HCEC 1CT (cell line): ENCODE results near the gene NAP1L4.

ENCODE experiments used
- DNase-seq: peaks from one replicate; pipeline ENCODE4 v3.0.0-alpha.2; 2017

The NAP1L4 gene

DNA sequence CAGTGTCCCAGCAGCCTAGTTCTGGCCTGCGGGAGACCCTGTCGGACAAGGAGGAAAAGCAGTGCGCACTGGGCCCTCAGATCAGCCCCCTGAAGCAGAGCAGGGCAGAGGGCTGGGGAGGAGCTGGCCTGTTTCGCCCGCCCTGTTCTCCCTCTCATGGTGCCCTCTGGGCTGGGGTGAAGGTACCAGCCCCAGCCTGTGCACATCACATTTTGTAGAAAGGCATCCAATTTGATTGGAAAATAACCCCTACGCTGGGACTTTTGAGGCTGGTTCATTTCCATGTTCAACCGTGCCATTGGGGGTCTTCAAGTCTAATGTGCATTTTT is 832 bp upstream of the NAP1L4 start:
- DNase-seq: no peak

DNA sequence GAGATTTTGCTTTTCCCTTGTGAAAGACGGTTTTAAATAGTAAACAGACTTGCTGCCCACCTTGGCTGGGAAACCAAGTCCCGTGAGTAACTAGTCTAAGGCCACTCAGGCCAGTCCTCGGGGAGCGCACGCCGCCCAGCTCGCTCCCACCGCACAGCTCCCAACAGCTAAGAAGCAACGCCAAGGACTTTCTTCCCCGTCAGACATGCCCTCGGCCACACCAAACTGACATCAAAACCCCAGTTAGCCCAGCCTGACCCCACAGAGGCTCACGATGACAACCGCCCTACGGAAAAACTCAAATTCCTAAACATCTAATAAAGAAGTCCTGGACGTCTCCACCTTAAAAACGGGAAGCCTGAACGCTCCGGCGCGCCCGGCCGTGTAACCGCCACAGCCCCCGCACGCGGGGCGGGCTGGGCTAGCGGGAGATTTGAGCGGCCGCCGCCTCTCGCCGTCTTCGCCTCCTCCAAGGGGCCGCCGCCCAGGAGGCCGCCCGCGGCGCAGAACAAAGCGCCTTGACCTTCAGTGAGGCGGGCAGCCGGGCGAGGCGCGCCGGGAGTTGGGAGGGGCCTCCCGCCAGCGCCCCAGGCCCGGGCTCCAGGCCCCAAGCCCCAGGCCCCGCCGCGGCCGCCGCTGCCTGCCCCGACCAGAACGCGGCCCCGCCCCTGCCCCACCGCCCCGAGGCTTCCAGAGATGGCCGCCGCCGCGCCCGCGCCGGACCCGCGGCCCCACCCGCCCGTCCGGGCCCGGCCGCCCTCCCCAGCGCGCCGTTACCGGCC is 486 bp downstream of the NAP1L4 start:
- DNase-seq: peak; percentile 28

DNA sequence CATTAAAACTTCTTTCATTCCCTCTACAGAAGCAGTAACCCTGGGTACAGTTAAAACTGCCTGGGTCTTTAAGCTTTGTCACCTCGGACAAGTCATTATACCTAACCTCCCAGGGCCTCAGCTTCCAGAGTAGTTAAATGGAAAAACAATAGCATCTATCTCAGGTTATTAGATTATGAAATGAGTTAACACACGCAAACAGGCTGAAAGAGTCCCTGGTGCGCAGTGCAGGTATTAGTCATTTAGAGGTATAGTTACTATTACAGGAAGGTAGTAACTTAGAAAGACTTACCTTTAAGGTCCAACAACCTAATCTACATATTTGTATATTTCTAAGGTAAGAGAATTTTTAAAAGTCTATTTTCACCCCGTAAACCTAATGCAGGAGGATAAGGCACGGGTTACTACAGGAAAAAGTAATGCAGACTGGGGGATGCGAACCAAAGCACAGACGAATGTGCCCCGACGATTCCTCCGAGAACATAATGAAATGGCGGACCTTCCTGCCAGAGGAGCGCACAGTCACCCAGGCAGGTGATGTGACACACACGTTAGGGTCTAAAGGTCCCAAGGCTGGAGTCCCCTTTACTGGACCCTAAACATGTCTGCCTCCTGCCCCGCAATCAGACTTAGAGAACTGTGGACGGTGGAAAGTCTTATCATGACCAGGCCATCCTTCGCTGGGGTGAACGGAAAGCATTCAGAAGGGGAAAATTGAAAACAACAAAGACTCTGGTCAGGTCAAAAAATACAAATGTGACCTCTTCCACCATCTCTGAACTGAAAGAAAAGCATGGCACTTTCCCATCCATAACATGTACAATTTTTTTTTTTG is 1.3 kb downstream of the NAP1L4 start:
- no peak for DNase-seq

DNA sequence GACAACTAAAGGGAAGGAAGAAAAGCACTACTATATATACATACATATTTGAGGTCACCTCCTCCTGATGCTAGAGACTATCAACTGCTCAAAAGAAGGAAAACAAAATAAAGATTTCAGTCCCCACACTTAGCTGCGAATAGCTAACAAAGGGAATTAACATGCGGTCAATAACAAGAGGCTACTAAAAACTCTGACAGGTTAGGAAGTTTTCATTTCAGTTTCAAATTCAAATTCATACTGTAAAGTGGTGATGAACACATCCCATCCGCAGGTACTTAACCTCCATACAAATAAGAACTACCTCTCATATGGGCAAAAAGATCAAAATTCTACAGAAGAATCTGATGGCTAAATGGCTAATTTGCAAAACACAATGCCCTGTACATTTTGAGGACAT is 2.6 kb downstream of the NAP1L4 start:
- no peak for DNase-seq

- DNase-seq: no peak
These were observed 3.1 kb downstream of the NAP1L4 start for GRCh38 chr11:2989006-2989405.

- DNase-seq: no peak
These were observed 4.0 kb downstream of the NAP1L4 start for GRCh38 chr11:2987881-2988861.

GRCh38 chr11:2983908-2984307 is 8.2 kb downstream of the NAP1L4 start:
- DNase-seq: no peak

- DNase-seq: no peak
These were observed 9.9 kb downstream of the NAP1L4 start for GRCh38 chr11:2982214-2982613.

GRCh38 chr11:2981130-2981529 is 11.0 kb downstream of the NAP1L4 start:
- no peak for DNase-seq

- no peak for DNase-seq
These were observed 11.8 kb downstream of the NAP1L4 start for GRCh38 chr11:2980168-2980840.

- DNase-seq: no peak
These were observed 15.0 kb downstream of the NAP1L4 start for GRCh38 chr11:2977113-2977512.

DNA sequence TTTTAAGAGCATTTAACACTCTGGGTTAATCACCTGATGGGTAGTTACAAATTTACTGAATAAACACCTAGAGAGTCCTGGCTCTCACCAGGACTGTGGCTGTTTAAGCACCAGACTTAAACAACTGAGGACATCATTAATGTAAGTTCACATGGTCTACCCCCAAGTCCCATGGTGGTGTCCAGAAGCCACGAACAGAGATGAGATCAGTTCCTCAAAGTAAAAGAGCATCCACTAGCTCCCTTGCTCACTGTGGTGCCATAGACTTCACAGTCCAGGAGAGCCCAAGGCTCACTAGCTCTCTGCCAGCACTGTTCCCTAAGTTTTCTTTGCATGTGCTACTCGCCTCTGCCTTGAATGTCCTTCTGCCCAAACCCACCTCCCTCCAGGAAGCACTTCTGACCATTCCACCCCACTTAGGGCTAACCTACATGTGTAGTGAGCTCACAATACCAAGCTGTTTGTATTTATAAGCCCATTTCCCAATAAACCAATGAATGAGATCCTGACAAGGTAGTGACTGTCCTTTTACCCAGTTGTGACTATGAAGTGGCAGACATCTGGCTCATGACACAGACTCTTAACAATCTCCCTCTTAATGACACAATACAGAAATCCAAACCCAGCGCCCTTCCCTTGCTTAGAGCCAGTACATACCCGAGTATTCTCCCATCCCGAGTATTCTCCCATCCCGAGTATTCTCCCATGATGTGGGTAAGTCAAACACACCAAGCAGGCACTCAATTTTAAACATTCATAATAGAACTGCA is 15.7 kb downstream of the NAP1L4 start:
- DNase-seq: no peak

- peak; percentile 40 for DNase-seq
These were observed 16.5 kb downstream of the NAP1L4 start for GRCh38 chr11:2975594-2975993.

DNA sequence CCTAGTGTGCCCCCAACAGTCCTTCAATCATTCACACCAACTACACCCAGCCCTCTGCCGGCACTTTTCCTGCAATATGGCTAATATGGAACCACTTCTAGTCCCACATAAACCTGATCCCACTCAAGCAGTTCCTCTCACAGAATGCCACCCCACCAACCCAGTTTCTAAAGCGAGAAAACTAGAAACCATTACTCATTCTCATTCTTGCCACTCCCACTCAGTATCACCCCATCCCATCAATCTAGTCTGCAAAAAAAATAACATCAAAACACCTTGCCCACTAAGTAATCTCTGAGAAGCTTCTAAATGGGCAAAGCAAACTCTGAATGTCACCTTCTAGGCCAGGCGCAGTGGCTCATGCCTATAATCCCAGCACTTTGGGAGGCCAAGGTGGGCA is 17.9 kb downstream of the NAP1L4 start:
- DNase-seq: no peak

DNA sequence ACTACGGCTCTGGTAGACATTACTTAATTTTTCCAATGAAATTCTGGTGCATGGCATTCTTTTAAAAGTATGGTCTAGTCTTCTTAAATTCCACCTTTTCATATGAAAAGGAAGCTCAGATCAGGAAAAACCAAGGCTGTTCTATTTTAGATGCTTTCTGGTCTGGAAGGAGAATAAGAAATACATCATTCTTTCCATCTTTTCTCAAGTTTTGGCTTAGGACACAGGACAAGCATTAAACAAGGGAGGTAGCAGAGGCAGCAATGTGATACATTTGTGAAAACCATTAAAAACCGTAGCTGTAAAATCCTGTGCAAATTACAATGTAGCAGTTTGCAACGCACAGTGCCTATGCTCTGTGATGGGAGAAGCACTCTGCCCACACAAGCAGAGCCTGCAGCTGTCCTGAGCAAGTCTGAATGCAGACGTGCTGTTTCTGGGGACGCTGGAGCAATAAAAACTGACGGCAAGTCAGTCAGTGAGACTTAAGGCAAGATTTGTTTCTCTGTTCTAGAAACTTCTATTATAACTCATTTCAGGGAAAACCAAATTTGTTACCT is 23.7 kb downstream of the NAP1L4 start:
- DNase-seq: no peak

- no peak for DNase-seq
These were observed 27.3 kb downstream of the NAP1L4 start for GRCh38 chr11:2964782-2965181.

- DNase-seq: no peak
These were observed 28.4 kb downstream of the NAP1L4 start for GRCh38 chr11:2963761-2964160.

DNA sequence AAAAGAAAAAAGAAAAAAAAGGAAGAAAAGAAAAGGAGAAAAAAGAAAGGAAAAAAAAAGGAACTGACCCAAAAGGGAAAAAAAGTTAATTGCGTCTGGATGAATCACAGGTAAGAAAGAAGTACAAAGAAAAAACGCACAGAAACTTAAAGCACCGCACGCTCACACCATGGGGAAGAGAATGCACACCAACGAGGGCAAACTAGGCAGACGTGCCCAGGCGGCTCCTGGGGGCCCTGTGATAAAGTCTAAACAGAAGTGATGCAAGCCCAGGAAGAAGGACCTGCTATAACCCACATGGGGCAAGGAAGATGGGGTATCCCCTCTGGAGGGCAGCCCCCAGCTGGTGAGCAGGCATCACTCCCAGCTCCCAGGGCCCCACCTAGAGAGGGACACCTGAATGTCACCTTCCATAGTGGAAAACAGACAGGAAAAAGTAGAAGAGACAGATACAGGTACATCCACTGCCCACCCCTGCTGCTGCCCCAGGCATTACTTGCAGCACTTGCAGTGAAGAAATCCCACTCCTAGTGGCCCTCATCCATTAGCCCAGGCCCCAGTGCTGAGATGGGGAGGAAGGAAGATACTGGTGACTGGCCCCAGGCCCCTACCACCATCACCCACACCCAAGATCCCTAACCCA is 28.9 kb downstream of the NAP1L4 start:
- DNase-seq: no peak

DNA sequence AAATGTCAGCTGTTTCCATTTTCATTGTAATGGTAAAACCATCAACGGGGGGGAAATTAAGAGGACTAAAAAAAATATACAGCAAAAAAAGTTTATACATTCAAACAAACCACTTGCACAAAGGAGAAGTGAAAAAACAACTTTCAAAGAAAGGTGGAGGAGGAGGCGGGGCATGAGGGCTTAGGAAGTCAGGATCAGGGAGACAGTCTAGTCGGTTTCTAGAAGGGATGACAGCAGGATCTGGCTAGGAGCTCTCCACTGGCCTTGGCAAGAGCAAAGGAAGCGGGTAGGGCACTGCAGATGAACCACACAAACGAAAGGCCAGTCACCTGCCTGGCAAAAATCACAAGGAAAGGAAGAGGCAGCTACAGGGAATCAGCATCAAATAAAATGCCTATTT is 31.0 kb downstream of the NAP1L4 start:
- DNase-seq: no peak

DNA sequence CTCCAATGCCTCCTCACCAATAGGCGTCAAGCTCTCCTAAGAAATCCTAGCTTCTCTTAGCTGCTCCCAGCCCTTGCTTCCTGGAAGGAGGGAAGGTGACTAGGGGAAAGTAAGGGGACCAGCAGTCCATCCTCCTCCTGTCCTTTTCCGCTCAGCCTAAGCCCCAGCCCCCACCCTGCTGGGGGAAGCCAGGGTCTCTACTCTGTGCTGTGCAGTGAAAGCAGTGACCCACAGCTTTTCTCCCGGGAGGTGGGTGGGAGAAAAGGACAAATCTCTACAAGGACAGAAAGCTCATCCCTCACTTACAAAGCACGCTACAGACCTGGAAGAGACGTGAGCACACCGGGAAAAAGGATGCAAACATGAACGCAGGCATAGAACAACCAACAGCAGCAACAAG is 32.0 kb downstream of the NAP1L4 start:
- no peak for DNase-seq

GRCh38 chr11:2958251-2958650 is 33.9 kb downstream of the NAP1L4 start:
- DNase-seq: no peak
